GM12878 (cell line): ENCODE data around the gene FAM53B.

ENCODE experiments used
- POLR2A ChIP-seq: IDR thresholded peaks from 2 replicates; pipeline ENCODE4 v1.6.1; 2011; ENCODE audit warnings: low read depth, mild to moderate bottlenecking, low read length
- POLR2AphosphoS5 ChIP-seq: IDR thresholded peaks from 2 replicates; pipeline ENCODE4 v1.6.1; 2011; ENCODE audit warnings: mild to moderate bottlenecking, low read length, inconsistent platforms
- RELA ChIP-seq: fragments of 450-650 bp; IDR thresholded peaks from 2 replicates; pipeline ENCODE4 v1.8.0; 2014; ENCODE audit warnings: borderline replicate concordance; ENCODE audit not compliant: partially characterized antibody
- TCF7 ChIP-seq: IDR thresholded peaks from 2 replicates; pipeline ENCODE4 v1.6.1; 2014; ENCODE audit warnings: antibody characterized with exemption, borderline replicate concordance
- TF ChIP-seq, protein P1 (sequence below): fragments of 450-650 bp; IDR thresholded peaks from 2 replicates; pipeline ENCODE4 v1.6.1; 2017; ENCODE audit warnings: borderline replicate concordance

DNA sequence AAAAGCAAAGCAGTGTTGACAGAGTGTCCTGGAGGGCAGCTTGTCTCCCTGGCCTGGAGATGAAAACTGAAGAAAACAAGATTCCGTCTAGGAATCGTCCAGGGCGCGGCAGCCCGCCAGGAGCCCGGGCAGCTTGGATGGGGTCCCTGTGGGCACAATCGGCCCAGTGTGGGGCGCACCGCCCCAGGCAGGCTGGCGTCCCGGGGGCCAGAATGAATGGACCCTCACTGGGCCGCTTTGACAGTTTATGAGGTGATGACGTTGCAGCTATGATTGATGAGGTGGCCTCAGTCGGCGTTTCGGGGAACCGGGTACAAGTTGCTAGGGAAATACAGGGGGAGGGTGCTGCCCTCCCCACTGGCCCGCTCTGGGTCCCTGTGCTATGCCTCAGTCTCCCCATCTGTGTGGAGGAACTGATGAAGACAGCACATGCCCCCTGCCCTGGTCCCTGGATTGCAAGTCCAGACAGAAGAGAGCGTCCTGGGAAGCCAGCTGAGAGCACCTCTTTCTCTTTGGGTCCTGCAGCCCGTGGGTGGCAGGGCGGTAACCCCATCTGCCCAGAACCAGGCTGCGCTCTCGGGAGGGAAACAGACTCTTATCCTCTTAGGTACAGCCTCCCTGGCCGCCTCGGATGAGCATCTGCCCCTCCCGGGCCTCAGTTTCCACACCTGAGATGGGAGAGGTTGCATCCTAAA lies 151.3 kb downstream of the FAM53B start:
- TF ChIP-seq RELA (no peak), TCF7 (no peak), POLR2AphosphoS5 (no peak), POLR2A (no peak)
- TF ChIP-seq, protein P1, sequence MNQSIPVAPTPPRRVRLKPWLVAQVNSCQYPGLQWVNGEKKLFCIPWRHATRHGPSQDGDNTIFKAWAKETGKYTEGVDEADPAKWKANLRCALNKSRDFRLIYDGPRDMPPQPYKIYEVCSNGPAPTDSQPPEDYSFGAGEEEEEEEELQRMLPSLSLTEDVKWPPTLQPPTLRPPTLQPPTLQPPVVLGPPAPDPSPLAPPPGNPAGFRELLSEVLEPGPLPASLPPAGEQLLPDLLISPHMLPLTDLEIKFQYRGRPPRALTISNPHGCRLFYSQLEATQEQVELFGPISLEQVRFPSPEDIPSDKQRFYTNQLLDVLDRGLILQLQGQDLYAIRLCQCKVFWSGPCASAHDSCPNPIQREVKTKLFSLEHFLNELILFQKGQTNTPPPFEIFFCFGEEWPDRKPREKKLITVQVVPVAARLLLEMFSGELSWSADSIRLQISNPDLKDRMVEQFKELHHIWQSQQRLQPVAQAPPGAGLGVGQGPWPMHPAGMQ: no peak
